GM18502 (cell line): Measurements from ENCODE around the gene BHMT2.

Experiments used
- ATAC-seq: cut with Tn5 transposase; IDR thresholded peaks from one replicate; pipeline ENCODE4 v1.9.1; 2021; ENCODE audit warnings: mild to moderate bottlenecking; ENCODE audit not compliant: unreplicated experiment, poor library complexity

BHMT2 gene, protein sequence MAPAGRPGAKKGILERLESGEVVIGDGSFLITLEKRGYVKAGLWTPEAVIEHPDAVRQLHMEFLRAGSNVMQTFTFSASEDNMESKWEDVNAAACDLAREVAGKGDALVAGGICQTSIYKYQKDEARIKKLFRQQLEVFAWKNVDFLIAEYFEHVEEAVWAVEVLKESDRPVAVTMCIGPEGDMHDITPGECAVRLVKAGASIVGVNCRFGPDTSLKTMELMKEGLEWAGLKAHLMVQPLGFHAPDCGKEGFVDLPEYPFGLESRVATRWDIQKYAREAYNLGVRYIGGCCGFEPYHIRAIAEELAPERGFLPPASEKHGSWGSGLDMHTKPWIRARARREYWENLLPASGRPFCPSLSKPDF

DNA sequence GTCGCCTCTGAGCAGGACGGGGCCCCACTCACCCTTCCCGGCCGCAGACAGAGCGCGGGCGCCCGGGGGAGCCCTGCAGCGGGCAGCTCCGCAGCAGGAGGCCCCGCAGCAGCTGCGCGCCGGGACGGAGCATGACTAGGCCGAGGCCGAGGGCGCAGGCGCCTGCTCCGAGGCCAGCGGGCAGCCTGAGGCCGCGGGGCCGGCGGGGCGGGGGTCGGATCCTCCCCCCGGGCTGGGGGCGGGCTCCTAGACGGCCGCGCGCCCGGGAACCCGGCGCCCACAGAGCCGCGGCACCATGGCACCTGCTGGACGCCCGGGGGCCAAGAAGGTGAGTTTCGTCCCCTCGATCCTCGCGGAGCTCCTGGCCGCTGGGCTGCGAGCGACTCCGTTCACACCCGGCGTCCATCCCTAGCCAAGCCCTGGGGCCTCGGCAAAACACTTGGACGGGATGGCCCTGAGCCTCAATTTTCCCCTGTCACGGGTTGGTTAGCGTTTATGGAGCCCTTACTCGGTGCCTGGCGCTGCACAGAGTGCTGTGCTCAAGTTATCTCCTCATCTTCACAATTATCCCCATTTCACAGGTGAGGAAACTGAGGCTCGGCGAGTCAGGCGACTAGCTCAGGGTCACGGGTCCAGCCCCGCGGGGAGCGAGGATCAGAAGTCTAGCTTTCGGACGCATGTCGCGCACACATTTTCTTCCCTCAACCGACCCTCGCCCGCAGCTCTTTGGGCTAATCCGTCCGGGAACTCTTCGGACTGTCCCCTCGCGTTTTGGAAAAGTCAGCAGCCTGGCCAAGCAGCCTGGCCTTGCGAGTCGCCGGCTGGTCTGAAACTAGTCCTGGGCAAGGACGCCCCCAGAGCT lies at the start of gene BHMT2, which contains the start of gene DMGDH:
BHMT2 (plus strand) TSS at position 280 of the 862 bp plus-strand sequence; CDS start at position 296, 16 bp downstream.
DMGDH (minus strand) TSS at position 187 of the 862 bp plus-strand sequence; CDS start at position 133, 54 bp downstream.
- ATAC-seq: no peak

DNA sequence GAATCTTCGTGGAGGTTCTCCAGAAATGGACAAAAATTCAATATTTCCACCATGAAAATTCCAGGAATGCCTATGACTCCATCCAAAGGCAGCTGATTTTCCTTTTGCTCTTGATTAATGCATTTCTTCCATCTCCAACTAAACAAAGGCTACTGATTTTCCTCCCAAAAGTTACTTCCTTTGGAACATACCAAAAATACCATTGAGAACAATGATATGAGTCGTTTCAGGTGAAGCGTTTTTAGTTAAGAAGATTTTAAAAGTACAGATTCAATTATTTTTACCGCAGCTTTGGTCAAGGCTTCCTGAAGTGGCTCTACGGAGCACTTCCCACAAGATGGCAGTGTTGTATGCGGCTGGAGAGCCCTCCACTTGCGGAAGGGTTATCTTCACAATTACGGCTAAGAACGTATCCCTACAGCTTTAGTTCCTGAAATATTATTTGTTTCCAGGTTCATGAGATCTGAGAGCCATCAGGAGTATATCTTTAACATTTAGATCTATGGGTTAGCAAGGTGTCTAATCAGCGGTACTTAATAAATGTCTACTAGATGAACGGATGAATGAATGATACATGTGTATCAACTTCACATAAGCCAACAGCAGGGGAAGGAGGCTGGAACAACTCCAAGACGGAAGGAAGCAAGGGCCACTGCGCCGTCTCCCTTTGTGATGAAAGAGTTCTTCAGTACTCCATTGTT lies 48.6 kb upstream of the BHMT2 start:
- no peak for ATAC-seq

DNA sequence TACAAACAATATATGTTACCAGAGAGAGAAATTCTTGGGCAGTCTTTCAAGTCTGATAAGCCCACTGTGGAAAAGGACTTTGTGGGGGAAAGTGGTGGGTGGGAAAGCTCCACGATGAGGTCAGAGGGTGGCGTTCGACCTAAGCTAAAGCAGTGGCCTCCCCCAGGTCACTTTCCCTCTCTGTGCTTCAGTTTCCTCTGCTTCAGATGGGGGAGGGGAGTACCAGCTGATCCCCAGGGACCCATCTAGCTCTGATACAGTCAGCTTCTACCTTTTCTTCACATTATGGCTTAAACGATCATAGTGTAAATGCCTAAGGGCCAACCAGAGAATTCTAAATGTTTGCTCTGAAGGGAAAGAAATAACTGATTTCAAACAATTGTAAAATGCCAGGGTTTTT lies 47.8 kb upstream of the BHMT2 start:
- ATAC-seq: no peak

DNA sequence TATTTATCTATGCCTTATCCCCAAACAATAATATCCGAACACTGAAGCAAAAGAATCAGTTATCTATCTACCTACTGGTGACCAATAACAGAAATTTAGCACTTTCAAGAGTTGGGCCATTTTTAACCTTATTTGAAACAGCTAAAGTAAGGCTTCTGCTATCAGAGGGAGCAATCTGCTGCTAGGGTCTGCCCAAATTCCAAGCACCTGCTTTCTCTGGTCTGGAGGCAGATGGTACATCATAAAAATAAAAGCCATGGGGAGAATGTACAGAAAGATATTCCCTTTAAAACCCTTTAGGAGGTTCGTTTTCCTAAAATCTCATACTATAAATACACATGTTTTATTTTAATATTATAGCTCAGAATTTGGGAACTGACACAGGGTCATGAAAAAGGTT lies 46.8 kb upstream of the BHMT2 start:
- ATAC-seq: no peak

DNA sequence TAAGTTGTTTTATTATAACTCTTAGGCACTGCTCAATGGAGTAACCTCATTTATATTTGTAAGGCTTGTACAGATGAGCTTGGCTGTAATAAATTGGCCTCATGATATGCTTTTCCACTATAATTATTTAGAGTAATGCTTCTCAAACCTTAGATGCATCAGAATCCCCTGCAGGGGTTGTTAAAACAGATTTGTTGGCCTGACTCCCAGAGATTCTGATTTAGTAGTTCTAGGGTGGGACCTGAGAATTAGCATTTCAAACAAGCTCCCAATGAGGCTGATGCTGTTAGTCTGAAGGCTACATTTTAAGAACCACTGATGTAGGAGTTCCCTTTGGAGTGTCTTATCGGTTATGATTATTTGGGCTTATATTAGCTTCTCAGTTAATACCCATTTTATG lies 46.2 kb upstream of the BHMT2 start:
- no peak for ATAC-seq

DNA sequence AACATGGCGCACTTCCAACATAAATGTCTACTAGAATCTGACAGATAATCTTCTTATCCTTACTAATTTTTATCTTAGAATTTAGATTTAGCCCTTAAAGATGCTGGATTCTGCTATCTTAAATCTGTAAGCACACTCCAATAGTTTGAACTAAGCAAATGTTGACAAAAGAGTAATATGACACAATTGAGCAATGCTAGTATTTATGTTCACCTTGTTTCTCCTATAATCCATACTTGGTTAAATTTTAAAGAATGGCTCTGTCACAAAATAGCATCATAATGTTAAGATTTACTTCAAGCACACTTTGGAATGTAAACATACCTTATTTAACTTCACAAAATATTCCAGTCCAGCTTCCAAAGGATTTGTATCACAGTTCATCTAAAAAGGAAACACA lies 45.6 kb upstream of the BHMT2 start:
- no peak for ATAC-seq

DNA sequence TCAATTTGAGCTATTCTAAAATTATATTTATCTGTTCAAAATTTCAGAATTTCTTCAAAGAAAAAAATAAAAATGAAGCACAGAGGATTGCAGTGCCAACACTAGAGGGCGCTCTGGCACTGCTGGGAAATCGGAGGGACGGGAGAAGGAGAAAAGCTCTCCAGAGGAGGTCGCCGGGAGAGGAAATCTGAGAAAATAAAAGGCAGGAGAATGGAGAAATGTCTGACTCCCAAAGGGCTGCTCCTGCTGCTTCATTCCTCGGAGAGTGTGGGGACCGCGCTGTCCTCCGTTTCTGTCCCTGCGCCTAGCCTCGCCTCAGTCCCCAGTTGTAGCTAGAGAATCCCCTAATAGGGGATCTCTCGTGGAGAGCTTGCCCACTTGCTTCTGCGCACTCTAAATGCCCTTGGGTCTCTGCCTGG lies 44.5 kb upstream of the BHMT2 start:
- ATAC-seq: no peak

DNA sequence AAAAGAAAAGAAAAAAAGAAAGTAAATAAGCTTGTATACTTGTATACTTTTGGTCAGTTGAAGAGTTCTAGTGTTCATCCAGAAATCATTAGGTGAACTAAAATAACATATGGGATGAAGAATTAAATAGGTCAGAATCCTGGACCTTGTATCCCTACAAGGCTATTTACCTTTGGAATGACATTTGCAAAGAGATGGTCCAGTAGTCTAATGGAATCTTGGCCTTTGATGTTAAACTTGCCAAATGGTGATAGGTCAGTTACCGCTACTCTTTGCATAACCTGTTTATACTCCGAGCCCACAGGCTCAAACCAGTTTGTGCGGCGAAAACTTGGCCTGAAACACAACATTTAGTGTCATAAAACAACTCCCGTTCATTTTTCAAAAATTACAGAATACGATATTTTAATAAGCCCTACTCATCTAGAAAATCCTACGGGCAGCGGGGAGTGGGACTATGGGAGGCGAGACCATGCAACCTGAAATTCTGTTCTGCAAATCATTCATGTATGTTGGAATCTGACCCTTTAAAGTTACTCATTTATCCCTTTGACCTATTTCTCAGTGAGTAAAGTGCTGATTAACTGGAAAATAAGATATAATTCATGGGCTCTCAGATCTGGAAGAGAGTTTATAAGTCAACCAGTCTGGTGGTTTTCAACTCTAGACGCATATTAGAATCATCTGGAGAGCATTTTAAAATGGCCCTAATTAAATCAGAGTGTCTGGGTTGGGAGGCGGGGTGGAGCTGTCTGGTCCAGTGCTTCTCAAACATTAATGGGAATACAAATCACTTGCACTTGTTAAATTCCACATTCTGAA lies 38.7 kb upstream of the BHMT2 start:
- ATAC-seq: no peak

DNA sequence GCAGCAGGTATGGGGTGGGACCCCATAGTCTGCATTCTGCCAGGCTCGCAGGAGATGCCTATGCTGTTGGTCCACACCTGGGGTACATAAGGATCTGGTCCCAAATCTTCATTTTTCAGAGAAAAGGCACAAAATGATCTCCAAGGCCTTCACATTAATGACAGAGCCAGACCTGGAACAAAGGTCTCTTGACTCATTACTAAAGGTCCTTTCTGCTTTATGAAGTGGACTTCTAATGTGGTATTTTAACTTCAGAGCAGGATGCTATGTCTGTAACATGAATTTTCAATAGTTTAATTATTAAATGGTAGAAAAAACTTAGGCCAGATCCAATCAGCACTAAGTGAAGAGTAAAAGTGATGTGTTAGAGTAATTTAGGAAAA lies 38.1 kb upstream of the BHMT2 start:
- ATAC-seq: no peak

DNA sequence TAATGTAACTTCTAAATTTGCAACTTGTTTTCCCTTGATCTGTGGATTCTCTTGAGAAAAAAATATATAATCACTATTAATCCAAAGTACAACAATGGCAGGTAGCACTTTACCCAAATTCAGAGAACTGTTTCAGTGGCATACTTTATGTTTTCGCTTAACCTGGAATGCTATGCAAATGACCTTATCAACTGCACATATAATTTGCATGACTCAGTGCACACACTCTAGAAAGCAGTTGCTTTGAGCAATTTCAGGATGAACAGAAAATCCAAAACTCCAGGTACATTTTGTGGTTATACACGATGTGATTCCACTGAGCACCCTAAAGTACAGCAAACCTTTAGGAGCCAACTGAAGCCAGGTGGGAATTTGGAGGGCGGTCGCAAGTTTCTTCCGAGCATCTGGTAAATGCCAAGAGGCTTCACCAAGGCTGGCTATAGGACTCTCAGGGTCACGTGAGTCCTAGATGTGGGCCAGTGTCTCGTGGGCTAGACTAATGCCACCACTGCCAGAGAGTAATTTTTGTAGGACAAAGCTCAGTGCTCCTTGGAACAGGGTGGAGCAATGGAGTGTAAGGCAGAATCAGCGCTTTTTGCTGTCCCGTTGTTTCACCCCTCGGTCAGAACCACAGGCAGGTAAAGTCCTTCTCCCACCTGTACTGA lies 37.4 kb upstream of the BHMT2 start:
- ATAC-seq: no peak

DNA sequence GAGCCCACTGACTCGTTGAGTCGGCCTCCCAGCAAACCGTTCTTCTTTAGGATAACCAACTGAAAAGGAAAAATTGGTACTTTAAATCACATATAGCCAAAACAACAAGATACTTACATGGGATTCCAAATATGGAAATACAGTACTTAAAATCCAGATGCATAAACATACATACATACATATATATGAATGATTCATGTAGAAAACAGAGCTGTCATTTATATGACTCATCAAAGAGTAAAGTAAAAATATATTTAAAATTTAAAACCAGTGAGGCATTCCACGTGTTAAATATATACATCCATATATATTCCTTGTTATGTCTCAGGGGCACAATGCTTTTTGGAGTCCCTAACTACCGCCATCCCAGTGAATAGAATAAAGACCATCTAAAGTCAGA lies 36.8 kb upstream of the BHMT2 start:
- no peak for ATAC-seq

DNA sequence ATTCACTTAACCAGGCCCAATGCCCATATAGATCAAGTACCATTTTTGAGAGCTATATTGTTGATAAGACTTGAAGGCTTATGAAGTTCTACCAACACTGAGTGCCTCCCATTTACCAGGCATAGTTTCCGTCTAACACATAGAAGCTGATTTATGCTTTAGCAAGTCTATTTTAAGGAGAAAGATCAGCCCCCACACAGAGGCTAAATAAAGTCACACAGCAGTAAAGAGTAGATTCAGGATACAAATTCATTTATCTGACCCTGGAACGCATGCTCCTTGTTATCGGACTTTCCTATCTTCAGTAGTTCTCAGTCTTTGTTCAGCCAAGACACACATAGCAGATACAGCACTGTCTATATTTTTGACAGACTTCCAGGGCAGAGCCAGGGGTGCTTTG lies 34.3 kb upstream of the BHMT2 start:
- no peak for ATAC-seq

DNA sequence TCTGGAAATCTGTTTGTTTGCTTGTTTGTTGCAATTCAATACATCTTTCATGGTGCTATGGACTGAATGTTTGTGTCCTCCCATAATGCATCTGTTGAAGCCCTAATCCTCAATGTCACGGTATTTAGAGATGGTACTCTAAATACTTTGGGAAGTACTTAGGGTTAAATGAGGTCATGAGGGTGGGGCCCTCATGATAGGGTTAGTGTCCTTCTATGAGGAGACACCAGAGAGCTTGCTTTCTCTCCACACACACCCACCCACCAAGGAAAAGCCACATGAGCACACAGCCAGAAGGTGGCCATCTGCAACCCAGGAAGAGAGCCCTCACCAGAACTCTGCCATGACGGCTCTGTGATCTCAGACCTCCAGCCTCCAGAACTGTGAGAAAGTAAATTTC lies 32.8 kb upstream of the BHMT2 start:
- ATAC-seq: no peak

DNA sequence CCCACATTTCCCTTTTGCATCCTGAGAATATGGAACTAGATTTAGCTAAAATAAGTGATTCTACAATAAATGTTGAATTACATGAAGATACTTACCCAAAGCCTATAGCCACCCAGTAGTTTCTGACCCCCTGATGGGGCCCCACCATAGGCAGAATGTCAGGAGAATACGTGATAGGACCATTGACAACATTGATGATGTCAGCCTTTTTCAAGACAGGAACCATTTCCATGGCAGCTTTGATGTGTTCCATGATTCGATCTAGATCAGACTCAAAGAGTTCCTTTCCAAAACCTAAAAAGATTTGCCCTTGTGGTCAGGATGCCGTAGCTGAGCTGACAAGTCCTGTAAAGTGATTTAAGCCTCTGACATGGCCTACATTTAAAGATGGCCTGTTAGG lies 27.4 kb upstream of the BHMT2 start:
- ATAC-seq: no peak

DNA sequence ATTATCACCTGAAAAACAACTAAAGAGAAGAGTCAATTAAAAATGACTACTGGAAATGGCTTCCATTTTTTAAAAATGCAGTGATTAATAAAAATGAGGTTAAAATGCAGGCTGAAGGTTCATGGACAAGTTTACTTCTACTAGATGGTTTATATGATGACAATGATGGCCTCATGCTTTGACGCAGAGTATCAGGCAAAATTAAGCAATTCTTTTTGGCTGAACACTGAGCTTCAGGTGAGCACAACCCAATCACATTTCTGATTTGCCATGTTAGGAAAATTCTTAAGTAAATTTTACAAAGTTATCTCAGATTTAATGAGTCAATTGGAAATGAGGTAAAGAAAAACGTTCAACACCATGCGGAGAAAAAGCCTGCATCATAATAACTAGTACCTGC lies 22.4 kb upstream of the BHMT2 start:
- ATAC-seq: no peak

DNA sequence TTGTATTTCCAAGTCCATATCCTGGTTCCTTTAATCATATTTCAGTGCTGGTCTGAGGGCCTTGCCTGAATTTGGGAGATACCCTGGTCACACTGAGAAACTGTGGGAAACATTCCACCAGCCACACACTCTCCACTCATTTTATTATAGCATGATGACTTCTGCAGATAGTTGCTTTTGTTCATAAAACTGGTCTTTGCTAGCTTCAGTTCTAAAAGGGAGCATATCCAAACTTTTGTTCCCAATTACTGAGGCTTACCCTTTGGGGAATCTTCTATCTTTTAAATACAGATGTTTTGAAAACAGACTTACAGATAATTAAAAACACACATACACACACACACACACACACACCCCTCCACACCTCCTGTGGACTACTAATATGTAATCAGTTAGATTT lies 21.1 kb upstream of the BHMT2 start:
- no peak for ATAC-seq

DNA sequence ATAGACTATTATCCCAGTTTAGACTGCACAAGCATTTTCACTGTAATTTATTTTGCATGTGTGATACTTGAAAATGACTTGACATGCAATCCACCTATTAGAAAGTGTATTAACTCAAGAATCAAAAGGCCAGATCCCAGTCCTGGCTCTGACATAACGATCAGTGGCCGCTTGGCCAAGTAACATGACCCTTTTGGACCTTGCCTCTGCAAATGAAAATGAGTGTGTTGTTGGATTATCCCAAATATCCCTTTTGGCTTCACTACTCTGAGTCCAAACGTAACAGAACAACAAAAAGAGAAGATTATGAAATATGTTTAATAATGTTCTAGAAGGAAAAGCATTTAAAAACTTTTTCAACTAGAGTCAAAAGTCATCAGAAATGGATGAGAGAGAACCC lies 19.1 kb upstream of the BHMT2 start:
- ATAC-seq: no peak

DNA sequence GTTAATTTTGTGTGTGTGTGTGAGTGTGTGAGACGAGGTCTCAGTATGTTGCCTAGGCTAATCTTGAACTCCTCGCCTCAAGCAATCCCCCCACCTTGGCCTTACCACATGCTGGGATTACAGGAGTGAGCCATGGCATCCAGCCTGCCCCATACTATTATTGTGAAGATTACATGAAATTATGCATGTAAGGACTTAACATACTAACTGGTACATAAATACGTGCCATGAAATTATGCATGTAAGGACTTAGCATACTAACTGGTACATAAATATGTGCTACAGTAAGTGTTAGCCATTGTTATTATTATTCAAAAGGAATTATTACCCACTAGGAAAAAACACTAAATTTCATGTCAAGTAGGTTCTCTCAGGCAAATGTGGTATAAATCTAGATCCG lies 16.2 kb upstream of the BHMT2 start:
- ATAC-seq: no peak

DNA sequence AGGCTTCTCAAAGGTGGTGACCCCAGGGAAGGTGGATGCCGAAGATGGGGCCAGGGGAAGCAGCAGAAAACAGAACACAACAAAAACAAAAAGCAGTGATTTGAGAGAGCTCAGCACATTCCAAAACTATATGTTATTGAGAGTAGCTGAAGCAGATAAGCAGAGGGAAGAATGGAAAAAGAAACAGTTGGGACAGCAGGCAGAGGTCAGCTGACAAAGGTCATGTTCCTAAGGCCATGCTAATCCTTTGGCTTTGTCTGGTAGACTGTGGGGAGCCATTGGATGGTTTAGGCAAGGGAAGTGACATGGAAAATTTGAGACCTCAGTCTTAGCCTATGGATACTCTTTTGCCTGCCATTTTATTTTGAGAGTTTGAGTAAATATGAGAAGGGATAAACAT lies 14.6 kb upstream of the BHMT2 start:
- no peak for ATAC-seq

DNA sequence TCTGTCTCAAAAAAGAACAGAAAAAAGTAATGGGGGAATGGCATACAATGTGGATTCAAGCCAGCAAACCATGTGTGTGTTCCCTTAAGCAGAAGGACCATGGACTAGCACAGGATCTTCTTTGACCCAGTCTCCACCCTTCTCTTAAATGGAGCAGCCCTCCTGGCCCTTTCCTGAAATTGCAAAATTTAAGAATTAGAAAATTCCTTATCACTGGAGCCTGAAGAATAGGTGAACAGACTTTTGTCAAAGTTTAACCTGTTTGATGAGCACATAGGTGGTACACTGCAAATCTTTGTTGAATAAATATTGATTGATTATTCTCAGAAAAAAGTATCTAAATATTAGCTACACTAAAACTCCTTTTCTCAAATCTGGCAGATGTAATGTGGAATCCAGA lies 12.7 kb upstream of the BHMT2 start:
- no peak for ATAC-seq
